PC-3 (cell line): ENCODE measurements around the gene TANC1. TPM values are rescaled to one million over a fixed set of nuclear protein-coding genes. Genes with fewer than 3 reads are reported as not detected.
A peak's percentile ranks its signal among the peaks of the same experiment; 100 is the strongest.

Experiments
- ATAC-seq: fragments of 200-7000 bp; cut with Tn5 transposase; 2 replicates; pipeline ENCODE4 v1.9.1; 2020; ENCODE audit warnings: mild to moderate bottlenecking, moderate library complexity
- BruUV-seq: library from RNA; stranded (reverse); fragments of 400-500 nt; replicated peaks from 2 replicates; lab custom pipeline; 2021; lab: Mats Ljungman, UMichigan
- CTCF ChIA-PET: fragments of 300-600 bp; sonication (Branson Sonifier 250); formaldehyde crosslinking; loops from one replicate; lab custom pipeline; 2022; ENCODE audit warnings: antibody characterized with exemption; lab: Charles Lee
- POLR2A ChIA-PET: fragments of 300-600 bp; sonication (Branson Sonifier 250); formaldehyde crosslinking; loops from one replicate; lab custom pipeline; 2022; ENCODE audit warnings: antibody characterized with exemption; ENCODE audit not compliant: unreplicated experiment; lab: Charles Lee
- DNase-seq: peaks from one replicate; pipeline ENCODE4 v3.0.0-alpha.2; 2015
- H2AFZ ChIP-seq: fragments of 300-600 bp; sonication (generic); 2 replicates; pipeline ENCODE4 v1.6.0; 2016; ENCODE audit warnings: antibody characterized with exemption, low read length
- H3F3A ChIP-seq: fragments of 300-600 bp; sonication (generic); one replicate; pipeline ENCODE4 v1.6.0; 2017; ENCODE audit warnings: antibody characterized with exemption, low read length, control low read depth, mild to moderate bottlenecking; ENCODE audit not compliant: unreplicated experiment
- H3K27ac ChIP-seq: fragments of 300-600 bp; sonication (generic); 2 replicates; pipeline ENCODE4 v1.5.1; 2016; ENCODE audit warnings: mild to moderate bottlenecking, low read length
- H3K27me3 ChIP-seq: fragments of 300-600 bp; sonication (generic); 2 replicates; pipeline ENCODE4 v1.6.1; 2016; ENCODE audit warnings: low read length, mixed read lengths
- H3K36me3 ChIP-seq: fragments of 300-600 bp; sonication (generic); 2 replicates; pipeline ENCODE4 v1.6.1; 2016; ENCODE audit warnings: low read depth, mixed run types, low read length, mixed read lengths
- H3K4me1 ChIP-seq: fragments of 300-600 bp; sonication (generic); 2 replicates; pipeline ENCODE4 v1.5.1; 2016; ENCODE audit warnings: low read length; ENCODE audit not compliant: insufficient read depth
- H3K4me2 ChIP-seq: fragments of 300-600 bp; sonication (generic); 2 replicates; pipeline ENCODE4 v1.6.0; 2016; ENCODE audit warnings: low read length
- H3K4me3 ChIP-seq: fragments of 300-600 bp; sonication (generic); 2 replicates; pipeline ENCODE4 v1.5.1; 2016; ENCODE audit warnings: mild to moderate bottlenecking, low read length, mixed read lengths
- H3K79me2 ChIP-seq: fragments of 300-600 bp; sonication (generic); 2 replicates; pipeline ENCODE4 v1.6.1; 2017; ENCODE audit warnings: low read length, mixed read lengths
- H3K9ac ChIP-seq: fragments of 300-600 bp; sonication (generic); 2 replicates; pipeline ENCODE4 v1.6.0; 2016; ENCODE audit warnings: mild to moderate bottlenecking, low read length
- H3K9me2 ChIP-seq: fragments of 300-600 bp; sonication (generic); replicated peaks from 2 replicates; pipeline ENCODE4 v1.6.1; 2016; ENCODE audit warnings: mixed run types, low read length, mixed read lengths
- H3K9me3 ChIP-seq: fragments of 300-600 bp; sonication (generic); 2 replicates; pipeline ENCODE4 v1.6.1; 2016; ENCODE audit warnings: low read length, mixed read lengths
- H4K20me1 ChIP-seq: fragments of 300-600 bp; sonication (generic); 2 replicates; pipeline ENCODE4 v1.6.1; 2016; ENCODE audit warnings: low read length, mixed read lengths
- EZH2 ChIP-seq: fragments of 300-600 bp; sonication (generic); IDR thresholded peaks from one replicate; pipeline ENCODE4 v1.6.1; 2017; ENCODE audit warnings: antibody characterized with exemption, mild to moderate bottlenecking, low read length; ENCODE audit not compliant: unreplicated experiment
- EZH2phosphoT487 ChIP-seq: fragments of 300-600 bp; sonication (generic); IDR thresholded peaks from 2 replicates; pipeline ENCODE4 v1.6.1; 2018; ENCODE audit warnings: mild to moderate bottlenecking, antibody characterized with exemption, low read length, borderline replicate concordance
- intact Hi-C: fragments of 100-400 bp; cut with micrococcal nuclease; formaldehyde crosslinking; loops from 2 replicates; pipeline ENCODE4 v1.9.0; 2023
- total RNA-seq: library from RNA; depleted of rRNA; stranded (reverse); fragments of >200 nt; gene quantifications from 2 replicates; pipeline ENCODE4 v1.2.3, GENCODE V29; 2014
- TF ChIP-seq, protein P1 (sequence below): fragments of 300-600 bp; sonication (generic); conservative IDR thresholded peaks from 2 replicates; pipeline ENCODE4 v1.5.1; 2017; ENCODE audit warnings: antibody characterized with exemption, low read depth, mild to moderate bottlenecking, low read length

Gene TANC1
- total RNA-seq, 1 experiment from 2014 or later = 17.6 TPM

DNA sequence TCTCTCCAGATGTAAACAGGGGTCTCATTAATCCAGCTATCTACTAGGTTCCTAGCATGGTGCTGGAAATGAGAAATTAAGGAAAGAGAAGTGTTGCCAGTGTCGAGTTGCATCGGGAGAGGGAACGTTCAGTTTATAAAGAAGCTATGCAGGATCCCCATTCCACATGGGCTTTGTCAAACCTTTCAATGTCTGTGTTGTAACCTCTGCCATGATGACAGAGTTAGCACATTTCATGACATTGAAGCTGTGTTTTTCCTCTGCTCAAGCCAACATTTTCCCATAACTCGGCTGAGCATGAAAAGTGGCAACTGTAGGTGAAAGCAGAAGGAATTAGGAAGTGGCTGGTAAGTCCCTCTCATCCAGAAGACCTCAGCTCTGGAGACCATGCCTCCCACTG, 184.6 kb downstream of the TANC1 start:
- no peak for ATAC-seq
- no peaks in the 10 kb centered on the region for H3K27me3 ChIP-seq
- TF ChIP-seq EZH2 (no peak), EZH2phosphoT487 (no peak)
- TF ChIP-seq, protein P1, sequence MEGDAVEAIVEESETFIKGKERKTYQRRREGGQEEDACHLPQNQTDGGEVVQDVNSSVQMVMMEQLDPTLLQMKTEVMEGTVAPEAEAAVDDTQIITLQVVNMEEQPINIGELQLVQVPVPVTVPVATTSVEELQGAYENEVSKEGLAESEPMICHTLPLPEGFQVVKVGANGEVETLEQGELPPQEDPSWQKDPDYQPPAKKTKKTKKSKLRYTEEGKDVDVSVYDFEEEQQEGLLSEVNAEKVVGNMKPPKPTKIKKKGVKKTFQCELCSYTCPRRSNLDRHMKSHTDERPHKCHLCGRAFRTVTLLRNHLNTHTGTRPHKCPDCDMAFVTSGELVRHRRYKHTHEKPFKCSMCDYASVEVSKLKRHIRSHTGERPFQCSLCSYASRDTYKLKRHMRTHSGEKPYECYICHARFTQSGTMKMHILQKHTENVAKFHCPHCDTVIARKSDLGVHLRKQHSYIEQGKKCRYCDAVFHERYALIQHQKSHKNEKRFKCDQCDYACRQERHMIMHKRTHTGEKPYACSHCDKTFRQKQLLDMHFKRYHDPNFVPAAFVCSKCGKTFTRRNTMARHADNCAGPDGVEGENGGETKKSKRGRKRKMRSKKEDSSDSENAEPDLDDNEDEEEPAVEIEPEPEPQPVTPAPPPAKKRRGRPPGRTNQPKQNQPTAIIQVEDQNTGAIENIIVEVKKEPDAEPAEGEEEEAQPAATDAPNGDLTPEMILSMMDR = no peak
- H3K4me3 ChIP-seq = no peak overlapping the region
- ChIA-PET CTCF (no interaction called here), POLR2A (no interaction called here)
- no peak for DNase-seq
- peaks cover 8% of the 10 kb centered on the region for H3K36me3 ChIP-seq
- H3K4me1 ChIP-seq = peaks cover 28% of the 10 kb centered on the region
- no peaks in the 10 kb centered on the region for H3K9me2 ChIP-seq
- no peaks in the 10 kb centered on the region for H3K9me3 ChIP-seq
- no peaks in the 10 kb centered on the region for H3F3A ChIP-seq
- H4K20me1 ChIP-seq = no peaks in the 10 kb centered on the region
- intact Hi-C loops = no loop called here
- H3K9ac ChIP-seq = no peak overlapping the region
- BruUV-seq = no TSS peak
- H2AFZ ChIP-seq = no peak overlapping the region
- no peaks in the 10 kb centered on the region for H3K79me2 ChIP-seq
- H3K27ac ChIP-seq = 0 out of 2 replicates have a peak overlapping the region, but pooled peaks have one; percentile 11
- H3K4me2 ChIP-seq = no peak overlapping the region

DNA sequence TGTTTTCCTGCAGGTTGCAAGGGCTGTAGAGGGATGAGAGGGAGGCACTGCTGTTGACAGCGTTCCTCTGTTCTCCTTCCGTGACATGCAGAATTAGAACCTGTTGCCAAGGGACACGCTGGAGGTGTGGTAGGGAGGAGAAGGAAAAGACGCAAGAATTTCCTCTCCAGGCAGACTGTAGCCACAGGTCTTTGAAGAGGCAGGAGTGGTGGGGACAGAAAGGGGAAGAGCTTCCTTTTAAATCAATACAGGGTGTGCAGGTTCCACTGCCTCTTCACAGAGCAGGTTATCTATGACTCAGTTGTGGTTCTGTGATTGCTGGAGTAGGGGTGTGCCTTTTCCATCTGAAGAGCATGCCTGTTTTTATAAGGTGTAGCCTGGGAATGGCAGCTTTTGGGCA, 185.0 kb downstream of the TANC1 start:
- DNase-seq (peak; percentile 67), ATAC-seq (peak; percentile 66)
- POLR2A ChIA-PET = no interaction called here
- no peaks in the 10 kb centered on the region for H4K20me1 ChIP-seq
- no peaks in the 10 kb centered on the region for H3K9me3 ChIP-seq
- H3K4me1 ChIP-seq = peaks cover 28% of the 10 kb centered on the region
- no peaks in the 10 kb centered on the region for H3K9me2 ChIP-seq
- BruUV-seq = no TSS peak
- TF ChIP-seq EZH2 (no peak), EZH2phosphoT487 (no peak)
- TF ChIP-seq, protein P1 = no peak
- H3K4me3 ChIP-seq = no peak overlapping the region
- intact Hi-C loops = no loop called here
- CTCF ChIA-PET = no interaction called here
- H3K4me2 ChIP-seq = no peak overlapping the region
- H3K36me3 ChIP-seq = peaks cover 8% of the 10 kb centered on the region
- no peak overlapping the region for H2AFZ ChIP-seq
- no peaks in the 10 kb centered on the region for H3K79me2 ChIP-seq
- no peak overlapping the region for H3K9ac ChIP-seq
- H3K27ac ChIP-seq = 0 out of 2 replicates have a peak overlapping the region, but pooled peaks have one; percentile 11
- H3K27me3 ChIP-seq = no peaks in the 10 kb centered on the region
- H3F3A ChIP-seq = no peaks in the 10 kb centered on the region

DNA sequence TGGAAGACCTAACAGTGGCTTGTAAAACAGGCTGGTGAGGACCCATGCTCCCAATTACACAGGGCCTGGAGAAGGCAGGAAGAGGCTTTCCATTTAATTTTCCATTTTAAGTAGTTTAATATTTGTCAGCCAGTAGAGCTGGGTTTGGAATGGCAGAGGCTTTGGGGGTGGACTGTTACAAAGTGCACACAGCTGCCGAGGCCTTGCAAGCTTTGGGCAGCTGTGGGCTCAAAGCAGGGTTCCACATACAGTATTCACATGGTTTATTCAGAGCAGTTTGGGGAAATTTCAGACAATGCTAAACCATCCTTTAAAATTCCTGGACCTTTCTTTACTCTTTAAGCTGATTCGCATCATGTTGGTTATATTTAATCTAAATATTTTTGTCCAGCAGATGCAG, 185.5 kb downstream of the TANC1 start:
- peak overlapping the region; percentile 22 for H3K27ac ChIP-seq

More for the DNA sequence above, 185.5 kb downstream of the TANC1 start:
- Histone ChIP-seq H3K9ac (no peak overlapping the region), H3K36me3 (peaks cover 8% of the 10 kb centered on the region), H3K79me2 (no peaks in the 10 kb centered on the region), H3K9me2 (no peaks in the 10 kb centered on the region), H4K20me1 (no peaks in the 10 kb centered on the region), H3K9me3 (no peaks in the 10 kb centered on the region), H3K4me3 (no peak overlapping the region), H2AFZ (no peak overlapping the region), H3K27me3 (no peaks in the 10 kb centered on the region), H3F3A (no peaks in the 10 kb centered on the region), H3K4me1 (peaks cover 28% of the 10 kb centered on the region), H3K4me2 (no peak overlapping the region)
- intact Hi-C loops = no loop called here
- CTCF ChIA-PET = no interaction called here
- BruUV-seq = no TSS peak
- POLR2A ChIA-PET = interaction anchor here (0.6 kb wide), 1 partner anchor 98 kb away, joined by 5 read pairs; no protein-coding TSS in a partner anchor
- ATAC-seq = no peak
- DNase-seq = no peak
- TF ChIP-seq, protein P1 = no peak
- TF ChIP-seq EZH2phosphoT487 (no peak), EZH2 (no peak)
